Peyer's patch (tissue), 4 donors: Measurements from ENCODE around the gene DMRT1. TPM values are rescaled to one million over a fixed set of nuclear protein-coding genes. Genes with fewer than 3 reads are reported as not detected.

Source experiments
- DNase-seq, 3 donors: peaks; one replicate each; pipeline ENCODE4 v3.0.0-alpha.2; 2017 to 2019
- H3K27ac ChIP-seq, 4 donors: fragments of 200-600 bp; sonication (generic); one replicate each; pipeline ENCODE4 v1.5.1; 2016 to 2019
- H3K27me3 ChIP-seq, 2 donors: fragments of 200-600 bp; sonication (generic); one replicate each; pipeline ENCODE4 v1.5.1; 2019
- H3K36me3 ChIP-seq, 3 donors: fragments of 200-600 bp; sonication (generic); one replicate each; pipeline ENCODE4 v1.5.1; 2016 to 2019
- H3K4me1 ChIP-seq, 4 donors: fragments of 200-600 bp; sonication (generic); one replicate each; pipeline ENCODE4 v1.5.1; 2016 to 2019
- H3K4me3 ChIP-seq, 4 donors: fragments of 200-600 bp; sonication (generic); 1 replicate in 3 of 4; 2 replicates in 1 of 4; pipeline ENCODE4 v1.5.1; 2016 to 2019; ENCODE audit warnings: mild to moderate bottlenecking in 1 of 4
- H3K9me3 ChIP-seq, 4 donors: fragments of 200-600 bp; sonication (generic); one replicate each; pipeline ENCODE4 v1.5.1; 2016 to 2019; ENCODE audit warnings: mild to moderate bottlenecking in 1 of 4
- CTCF ChIP-seq, 6 experiments: fragments of 450-650 bp in 4 of 6; fragments of 200-600 bp in 2 of 6; sonication (generic) in 1 of 6; IDR thresholded peaks; one replicate each; pipeline ENCODE4 v1.5.1; 2017 to 2019; ENCODE audit warnings: antibody characterized with exemption in 6 of 6, mild to moderate bottlenecking in 3 of 6, moderate library complexity in 1 of 6
- POLR2A ChIP-seq, 2 donors: fragments of 450-650 bp; IDR thresholded peaks; one replicate each; pipeline ENCODE4 v1.5.1; 2017; ENCODE audit warnings: antibody characterized with exemption in 2 of 2, mild to moderate bottlenecking in 2 of 2, moderate library complexity in 2 of 2
- total RNA-seq, 4 donors: library from RNA; depleted of rRNA; stranded (reverse); fragments of >200 nt; gene quantifications; one replicate each; pipeline ENCODE4 v1.1.0, GENCODE V29; 2016

The DMRT1 gene
- total RNA-seq, 4 donors from 2014 or later: not detected

DNA sequence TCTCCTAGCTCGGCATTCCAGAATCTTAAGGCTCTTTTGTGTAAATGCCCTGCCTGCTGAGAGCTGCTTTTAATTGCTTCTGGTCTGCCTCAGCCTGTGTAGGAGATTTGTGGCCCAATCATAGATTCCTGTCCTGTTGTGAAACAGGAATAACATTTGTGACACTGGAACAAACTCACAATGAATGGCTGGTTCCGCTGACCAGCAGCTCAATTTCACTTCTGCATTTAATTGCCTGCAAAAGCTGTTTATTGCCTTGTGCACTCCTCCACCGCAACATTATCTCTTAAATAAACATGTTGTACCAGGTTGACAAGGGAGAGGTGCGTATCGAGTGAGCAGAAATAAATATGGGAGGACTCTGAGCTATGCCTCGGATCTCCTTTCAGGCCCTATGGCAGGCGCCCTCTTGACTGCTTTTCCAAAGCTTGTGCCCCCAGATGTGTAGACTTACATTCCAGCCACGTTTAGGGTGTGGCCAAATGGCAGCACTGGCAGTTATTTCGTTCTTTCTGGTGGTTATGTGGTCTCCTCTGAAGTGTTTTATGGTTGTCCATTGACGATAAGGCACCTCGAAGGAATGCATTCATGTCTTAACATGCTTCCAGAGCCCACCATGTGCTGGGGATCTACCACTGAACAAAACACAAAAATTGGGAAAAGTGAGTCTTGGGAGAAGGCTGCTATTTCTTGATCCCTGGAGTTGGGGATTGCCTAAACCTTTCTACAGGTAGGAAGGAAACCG is 58.1 kb downstream of the DMRT1 start:
- Histone ChIP-seq H3K9me3 (no peaks in the 10 kb centered on the region), H3K27me3 (no peaks in the 10 kb centered on the region), H3K36me3 (no peaks in the 10 kb centered on the region), H3K27ac (no peak overlapping the region), H3K4me1 (no peaks in the 10 kb centered on the region), H3K4me3 (no peak overlapping the region)
- DNase-seq: peak in 1 of 3 donors; percentile 49
- TF ChIP-seq POLR2A (IDR thresholded peaks at IDR 0.05) (no peak), CTCF (IDR thresholded peaks at IDR 0.05) (no peak)

GRCh38 chr9:903886-904285 is 62.4 kb downstream of the DMRT1 start:
- H3K4me1 ChIP-seq: no peaks in the 10 kb centered on the region
- H3K4me3 ChIP-seq: no peak overlapping the region
- H3K36me3 ChIP-seq: no peaks in the 10 kb centered on the region
- no peak for DNase-seq
- no peaks in the 10 kb centered on the region for H3K27me3 ChIP-seq
- no peaks in the 10 kb centered on the region for H3K9me3 ChIP-seq
- no peak overlapping the region for H3K27ac ChIP-seq
- TF ChIP-seq CTCF (IDR thresholded peaks at IDR 0.05) (no peak), POLR2A (IDR thresholded peaks at IDR 0.05) (no peak)

DNA sequence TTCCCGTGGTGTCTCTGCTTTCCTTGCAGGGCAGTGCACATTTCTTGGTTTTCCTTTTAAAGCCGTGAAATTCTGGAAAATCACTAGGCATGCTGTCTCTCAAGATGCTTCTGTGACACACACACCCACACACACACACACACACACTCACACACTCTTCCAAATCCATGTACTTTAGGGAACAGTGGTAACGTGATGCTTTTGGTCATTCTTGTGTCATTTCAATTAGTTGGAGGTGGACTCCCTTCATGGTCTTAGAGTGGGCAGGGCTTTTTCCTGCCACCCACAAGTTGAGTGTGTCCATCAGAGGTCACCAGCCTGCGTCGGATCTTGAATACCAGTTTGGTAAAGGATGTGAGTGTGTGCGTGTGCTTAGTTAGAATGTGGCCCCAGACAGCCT is 64.4 kb downstream of the DMRT1 start:
- no peaks in the 10 kb centered on the region for H3K36me3 ChIP-seq
- H3K9me3 ChIP-seq: no peaks in the 10 kb centered on the region
- no peak overlapping the region for H3K4me3 ChIP-seq
- no peak overlapping the region for H3K27ac ChIP-seq
- TF ChIP-seq POLR2A (IDR thresholded peaks at IDR 0.05): no peak
- no peak for TF ChIP-seq CTCF (IDR thresholded peaks at IDR 0.05)
- H3K27me3 ChIP-seq: no peaks in the 10 kb centered on the region
- no peaks in the 10 kb centered on the region for H3K4me1 ChIP-seq
- no peak for DNase-seq

- TF ChIP-seq CTCF (IDR thresholded peaks at IDR 0.05) (no peak), POLR2A (IDR thresholded peaks at IDR 0.05) (no peak)
- H3K9me3 ChIP-seq: no peaks in the 10 kb centered on the region
- no peaks in the 10 kb centered on the region for H3K4me1 ChIP-seq
- no peaks in the 10 kb centered on the region for H3K27me3 ChIP-seq
- DNase-seq: no peak
- no peak overlapping the region for H3K4me3 ChIP-seq
- H3K27ac ChIP-seq: no peak overlapping the region
- no peaks in the 10 kb centered on the region for H3K36me3 ChIP-seq
Observed at GRCh38 chr9:908536-909205, 67.2 kb downstream of the DMRT1 start.

DNA sequence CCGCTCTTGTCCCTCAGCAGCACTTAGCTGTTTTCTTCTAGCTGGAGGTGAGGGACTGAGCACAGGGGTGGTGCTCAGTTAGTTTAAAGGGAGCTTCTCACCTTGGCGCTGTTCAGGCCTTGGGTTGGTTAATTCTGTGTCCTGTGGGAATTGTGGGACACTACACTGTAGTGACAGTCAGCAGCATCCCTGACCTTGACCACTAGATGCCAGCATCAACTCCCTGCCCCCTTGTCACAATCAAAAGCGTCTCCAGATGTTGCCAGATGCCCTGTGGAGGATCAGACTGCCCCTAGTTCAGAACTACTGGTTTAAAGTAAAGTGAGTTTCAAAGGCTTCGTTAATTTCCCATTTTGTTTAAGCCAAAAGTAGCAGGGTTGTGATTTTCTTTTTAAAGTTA is 69.5 kb downstream of the DMRT1 start:
- Histone ChIP-seq H3K36me3 (no peaks in the 10 kb centered on the region), H3K9me3 (no peaks in the 10 kb centered on the region), H3K27me3 (no peaks in the 10 kb centered on the region), H3K4me3 (no peak overlapping the region), H3K4me1 (no peaks in the 10 kb centered on the region), H3K27ac (no peak overlapping the region)
- TF ChIP-seq CTCF (IDR thresholded peaks at IDR 0.05) (no peak), POLR2A (IDR thresholded peaks at IDR 0.05) (no peak)
- DNase-seq: no peak
